Uterus (tissue), 2 donors: Measurements from ENCODE around the gene MUC5AC.

Experiments
- POLR2A ChIP-seq, 2 donors: fragments of 450-650 bp; IDR thresholded peaks; one replicate each; pipeline ENCODE4 v1.6.1; 2016; ENCODE audit warnings: antibody characterized with exemption in 2 of 2, mild to moderate bottlenecking in 1 of 2, moderate library complexity in 1 of 2
- TF ChIP-seq, protein P1 (sequence below), 4 experiments: fragments of 200-600 bp in 2 of 4; fragments of 450-650 bp in 2 of 4; sonication (generic) in 2 of 4; IDR thresholded peaks; one replicate each; pipeline ENCODE4 v1.5.1; 2016 to 2019; ENCODE audit warnings: antibody characterized with exemption in 4 of 4, mild to moderate bottlenecking in 2 of 4, moderate library complexity in 1 of 4

DNA sequence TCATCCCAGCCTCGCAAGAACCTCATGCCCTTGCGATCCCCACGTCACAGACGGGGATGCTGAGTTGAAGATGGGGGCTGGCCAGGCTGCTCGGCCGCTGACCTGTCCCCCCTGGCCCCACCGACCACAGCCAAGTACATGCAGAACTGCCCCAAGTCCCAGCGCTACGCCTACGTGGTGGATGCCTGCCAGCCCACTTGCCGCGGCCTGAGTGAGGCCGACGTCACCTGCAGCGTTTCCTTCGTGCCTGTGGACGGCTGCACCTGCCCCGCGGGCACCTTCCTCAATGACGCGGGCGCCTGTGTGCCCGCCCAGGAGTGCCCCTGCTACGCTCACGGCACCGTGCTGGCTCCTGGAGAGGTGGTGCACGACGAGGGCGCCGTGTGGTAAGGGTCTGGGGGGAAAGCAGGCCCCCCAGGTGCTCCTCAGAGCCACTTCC is 75.1 kb downstream of the MUC5AC start:
- no peak for TF ChIP-seq POLR2A (IDR thresholded peaks at IDR 0.05)
- TF ChIP-seq, protein P1, sequence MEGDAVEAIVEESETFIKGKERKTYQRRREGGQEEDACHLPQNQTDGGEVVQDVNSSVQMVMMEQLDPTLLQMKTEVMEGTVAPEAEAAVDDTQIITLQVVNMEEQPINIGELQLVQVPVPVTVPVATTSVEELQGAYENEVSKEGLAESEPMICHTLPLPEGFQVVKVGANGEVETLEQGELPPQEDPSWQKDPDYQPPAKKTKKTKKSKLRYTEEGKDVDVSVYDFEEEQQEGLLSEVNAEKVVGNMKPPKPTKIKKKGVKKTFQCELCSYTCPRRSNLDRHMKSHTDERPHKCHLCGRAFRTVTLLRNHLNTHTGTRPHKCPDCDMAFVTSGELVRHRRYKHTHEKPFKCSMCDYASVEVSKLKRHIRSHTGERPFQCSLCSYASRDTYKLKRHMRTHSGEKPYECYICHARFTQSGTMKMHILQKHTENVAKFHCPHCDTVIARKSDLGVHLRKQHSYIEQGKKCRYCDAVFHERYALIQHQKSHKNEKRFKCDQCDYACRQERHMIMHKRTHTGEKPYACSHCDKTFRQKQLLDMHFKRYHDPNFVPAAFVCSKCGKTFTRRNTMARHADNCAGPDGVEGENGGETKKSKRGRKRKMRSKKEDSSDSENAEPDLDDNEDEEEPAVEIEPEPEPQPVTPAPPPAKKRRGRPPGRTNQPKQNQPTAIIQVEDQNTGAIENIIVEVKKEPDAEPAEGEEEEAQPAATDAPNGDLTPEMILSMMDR (IDR thresholded peaks at IDR 0.05), result no peak
